Omental fat pad (tissue), 4 donors: ENCODE measurements around the gene SDK2. TPM values are rescaled to one million over a fixed set of nuclear protein-coding genes. Genes with fewer than 3 reads are reported as not detected.

Experiments used
- ATAC-seq: fragments of 150-250 bp; one replicate; pipeline ENCODE4 v1.9.1; 2016; ENCODE audit warnings: mild to moderate bottlenecking, moderate library complexity; ENCODE audit not compliant: low FRiP score
- DNase-seq: peaks from one replicate; pipeline ENCODE4 v3.0.0-alpha.2; 2019; ENCODE audit warnings: low spot score
- CTCF ChIP-seq, 3 donors: fragments of 450-650 bp; IDR thresholded peaks; one replicate each; pipeline ENCODE4 v1.5.1; 2016 to 2017; ENCODE audit warnings: antibody characterized with exemption in 3 of 3, mild to moderate bottlenecking in 3 of 3, moderate library complexity in 2 of 3
- total RNA-seq, 4 donors: library from RNA; depleted of rRNA; stranded (reverse); fragments of >200 nt; gene quantifications; one replicate each; pipeline ENCODE4 v1.1.0, GENCODE V29; 2016

Gene SDK2
- total RNA-seq, 4 donors from 2014 or later = 0.46 to 1.4 (median 0.64) TPM

- DNase-seq = no peak
- no peak for TF ChIP-seq CTCF (IDR thresholded peaks at IDR 0.05)
These were observed 172.3 kb downstream of the SDK2 start for GRCh38 chr17:73471924-73472323.

GRCh38 chr17:73470316-73470826 lies 173.9 kb downstream of the SDK2 start:
- no peak for ATAC-seq
- DNase-seq = no peak
- TF ChIP-seq CTCF (IDR thresholded peaks at IDR 0.05) = no peak

More at GRCh38 chr17:73471924-73472323, 172.3 kb downstream of the SDK2 start:
- no peak for ATAC-seq

- no peak for DNase-seq
- ATAC-seq = no peak
- no peak for TF ChIP-seq CTCF (IDR thresholded peaks at IDR 0.05)
These were observed 174.9 kb downstream of the SDK2 start for GRCh38 chr17:73469311-73469710.

GRCh38 chr17:73468221-73468620 lies 176.0 kb downstream of the SDK2 start:
- DNase-seq = no peak
- no peak for TF ChIP-seq CTCF (IDR thresholded peaks at IDR 0.05)
- ATAC-seq = no peak

- DNase-seq = no peak
- ATAC-seq = no peak
- TF ChIP-seq CTCF (IDR thresholded peaks at IDR 0.05) = no peak
These were observed 176.6 kb downstream of the SDK2 start for GRCh38 chr17:73467651-73468050.

- DNase-seq (no peak), ATAC-seq (no peak)
- TF ChIP-seq CTCF (IDR thresholded peaks at IDR 0.05) = no peak
These were observed 177.4 kb downstream of the SDK2 start for GRCh38 chr17:73466704-73467433.

GRCh38 chr17:73465953-73466230 lies 178.4 kb downstream of the SDK2 start:
- TF ChIP-seq CTCF (IDR thresholded peaks at IDR 0.05) = no peak
- ATAC-seq (no peak), DNase-seq (no peak)
